ENCODE data around the gene PKN1.

The PKN1 gene

GRCh38 chr19:14470031-14470876, 37.1 kb downstream of the PKN1 start:
- DNase-seq (ENCODE audit: low read depth), result no peak
- TF ChIP-seq CTCF (IDR thresholded peaks at IDR 0.05; ENCODE audit: low read length, missing control alignments), result no peak
- H3K4me3 ChIP-seq (replicated peaks; ENCODE audit: low read depth, low read length), result no peak overlapping the region

- no peak for TF ChIP-seq CTCF (IDR thresholded peaks at IDR 0.05; ENCODE audit: low read length, missing control alignments)
- DNase-seq (ENCODE audit: low read depth), result no peak
- H3K4me3 ChIP-seq (replicated peaks; ENCODE audit: low read depth, low read length), result no peak overlapping the region
Measured at GRCh38 chr19:14471436-14472187, 38.5 kb downstream of the PKN1 start.

- peak; percentile 56 for DNase-seq (ENCODE audit: low read depth)
- no peak overlapping the region for H3K4me3 ChIP-seq (replicated peaks; ENCODE audit: low read depth, low read length)
- TF ChIP-seq CTCF (IDR thresholded peaks at IDR 0.05; ENCODE audit: low read length, missing control alignments), result peak; percentile 60
Measured at GRCh38 chr19:14472202-14472938, 39.3 kb downstream of the PKN1 start.

GRCh38 chr19:14473073-14473977, 40.2 kb downstream of the PKN1 start:
- TF ChIP-seq CTCF (IDR thresholded peaks at IDR 0.05; ENCODE audit: low read length, missing control alignments), result no peak
- H3K4me3 ChIP-seq (replicated peaks; ENCODE audit: low read depth, low read length), result no peak overlapping the region
- DNase-seq (ENCODE audit: low read depth), result no peak

- DNase-seq (ENCODE audit: low read depth), result no peak
- no peak overlapping the region for H3K4me3 ChIP-seq (replicated peaks; ENCODE audit: low read depth, low read length)
Measured at GRCh38 chr19:14473978-14474578, 41.0 kb downstream of the PKN1 start.

More at GRCh38 chr19:14473978-14474578, 41.0 kb downstream of the PKN1 start:
- no peak for TF ChIP-seq CTCF (IDR thresholded peaks at IDR 0.05; ENCODE audit: low read length, missing control alignments)
